Endodermal cell (in vitro differentiated cells): ENCODE results near the gene LILRA2. TPM values are rescaled to one million over a fixed set of nuclear protein-coding genes. Genes with fewer than 3 reads are reported as not detected.

ENCODE experiments used
- DNase-seq: peaks from one replicate; pipeline ENCODE4 v3.0.0-alpha.2; 2017
- H3K27ac ChIP-seq: 2 replicates; pipeline ENCODE4 v1.5.1; 2013; ENCODE audit warnings: mild to moderate bottlenecking, low read depth, low read length, moderate library complexity
- H3K27me3 ChIP-seq: 2 replicates; pipeline ENCODE4 v1.6.1; 2013; ENCODE audit warnings: mild to moderate bottlenecking, low read length, moderate library complexity; ENCODE audit not compliant: insufficient read depth, control insufficient read depth, poor library complexity, severe bottlenecking
- H3K36me3 ChIP-seq: 2 replicates; pipeline ENCODE4 v1.7.0; 2013; ENCODE audit warnings: mild to moderate bottlenecking, low read length, moderate library complexity; ENCODE audit not compliant: control insufficient read depth, insufficient read depth
- H3K4me1 ChIP-seq: one replicate; pipeline ENCODE4 v1.7.0; 2013; ENCODE audit warnings: low read length; ENCODE audit not compliant: control insufficient read depth, insufficient read depth
- H3K4me3 ChIP-seq: 2 replicates; pipeline ENCODE4 v1.5.1; 2013; ENCODE audit warnings: mild to moderate bottlenecking, low read length, moderate library complexity
- H3K9ac ChIP-seq: 2 replicates; pipeline ENCODE4 v1.6.1; 2013; ENCODE audit warnings: mild to moderate bottlenecking, low read length, moderate library complexity; ENCODE audit not compliant: poor library complexity, severe bottlenecking; ENCODE audit errors: extremely low read depth
- H3K9me3 ChIP-seq: 2 replicates; pipeline ENCODE4 v1.6.1; 2013; ENCODE audit warnings: mild to moderate bottlenecking, low read length, moderate library complexity; ENCODE audit not compliant: control insufficient read depth
- H3K27ac Mint-ChIP-seq: 2 replicates; pipeline ENCODE4 v1.8.0; 2020; ENCODE audit warnings: mixed read lengths
- H3K27me3 Mint-ChIP-seq: 2 replicates; pipeline ENCODE4 v1.8.0; 2021; ENCODE audit warnings: mild to moderate bottlenecking, mixed read lengths; ENCODE audit not compliant: insufficient read depth
- H3K36me3 Mint-ChIP-seq: 2 replicates; pipeline ENCODE4 v1.8.0; 2020; ENCODE audit warnings: low read depth, mixed read lengths
- H3K4me1 Mint-ChIP-seq: 2 replicates; pipeline ENCODE4 v1.8.0; 2020; ENCODE audit warnings: mixed read lengths
- H3K4me3 Mint-ChIP-seq: 2 replicates; pipeline ENCODE4 v1.8.0; 2020; ENCODE audit warnings: mild to moderate bottlenecking, moderate library complexity, mixed read lengths
- H3K9me3 Mint-ChIP-seq: 2 replicates; pipeline ENCODE4 v1.8.0; 2020; ENCODE audit warnings: mild to moderate bottlenecking, mixed read lengths
- WGBS, 2 experiments: methylation state at CpG; one replicate each; pipeline versions ENCODE4 v1.1.5 to v1.1.7; 2013; ENCODE audit warnings: missing lambda C conversion rate in 2 of 2, mixed read lengths in 1 of 2; ENCODE audit not compliant: insufficient coverage in 1 of 2, insufficient read length in 1 of 2; 5-methylcytosine and 5-hydroxymethylcytosine counted together
- total RNA-seq, 2 donors: library from RNA; stranded (reverse); fragmentation: NEBNext Ultra II Directional in 1 of 2; extraction: Animal tissue kit (Norgen Biotek cat#: 25700) in 1 of 2; gene quantifications; 2 replicates in 1 of 2; 3 replicates in 1 of 2; pipeline ENCODE4 v1.2.1, GENCODE V29; 2021
- TF ChIP-seq, protein P1 (sequence below): fragments of 200-600 bp; sonication (generic); conservative IDR thresholded peaks from 2 replicates; pipeline ENCODE4 v1.5.0; 2021; ENCODE audit warnings: antibody characterized with exemption, mild to moderate bottlenecking

The LILRA2 gene
- total RNA-seq, 2 donors from 2014 or later = not detected

DNA sequence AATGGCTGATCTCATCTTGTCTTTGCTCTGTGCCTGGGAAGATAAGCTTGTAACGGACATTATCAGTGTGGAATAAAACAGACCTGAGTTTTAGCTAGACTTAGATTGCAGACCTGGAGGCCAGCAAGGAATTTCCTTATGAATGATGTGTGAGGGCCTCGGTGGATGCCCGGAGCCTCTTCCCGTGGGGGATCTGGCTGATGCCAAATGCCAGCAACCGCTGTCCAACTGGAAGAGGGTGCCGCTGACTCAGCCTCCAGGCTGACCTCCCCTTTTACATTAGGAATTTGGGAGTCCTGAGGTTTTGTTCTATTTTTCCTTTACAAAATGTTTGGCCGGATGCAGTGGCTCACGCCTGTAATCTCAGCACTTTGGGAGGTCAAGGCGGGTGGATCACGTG, 19.6 kb upstream of the LILRA2 start:
- H3K27ac Mint-ChIP-seq = no peak overlapping the region
- H3K9me3 Mint-ChIP-seq = peaks cover 90% of the 10 kb centered on the region
- Histone ChIP-seq H3K27ac (no peak overlapping the region), H3K27me3 (no peaks in the 10 kb centered on the region), H3K4me1 (no peaks in the 10 kb centered on the region), H3K9ac (no peak overlapping the region), H3K4me3 (no peak overlapping the region), H3K36me3 (no peaks in the 10 kb centered on the region), H3K9me3 (peaks cover 60% of the 10 kb centered on the region)
- no peaks in the 10 kb centered on the region for H3K4me1 Mint-ChIP-seq
- peaks cover 2% of the 10 kb centered on the region for H3K36me3 Mint-ChIP-seq
- no peaks in the 10 kb centered on the region for H3K27me3 Mint-ChIP-seq
- no peak overlapping the region for H3K4me3 Mint-ChIP-seq
- DNase-seq = no peak
- TF ChIP-seq, protein P1, sequence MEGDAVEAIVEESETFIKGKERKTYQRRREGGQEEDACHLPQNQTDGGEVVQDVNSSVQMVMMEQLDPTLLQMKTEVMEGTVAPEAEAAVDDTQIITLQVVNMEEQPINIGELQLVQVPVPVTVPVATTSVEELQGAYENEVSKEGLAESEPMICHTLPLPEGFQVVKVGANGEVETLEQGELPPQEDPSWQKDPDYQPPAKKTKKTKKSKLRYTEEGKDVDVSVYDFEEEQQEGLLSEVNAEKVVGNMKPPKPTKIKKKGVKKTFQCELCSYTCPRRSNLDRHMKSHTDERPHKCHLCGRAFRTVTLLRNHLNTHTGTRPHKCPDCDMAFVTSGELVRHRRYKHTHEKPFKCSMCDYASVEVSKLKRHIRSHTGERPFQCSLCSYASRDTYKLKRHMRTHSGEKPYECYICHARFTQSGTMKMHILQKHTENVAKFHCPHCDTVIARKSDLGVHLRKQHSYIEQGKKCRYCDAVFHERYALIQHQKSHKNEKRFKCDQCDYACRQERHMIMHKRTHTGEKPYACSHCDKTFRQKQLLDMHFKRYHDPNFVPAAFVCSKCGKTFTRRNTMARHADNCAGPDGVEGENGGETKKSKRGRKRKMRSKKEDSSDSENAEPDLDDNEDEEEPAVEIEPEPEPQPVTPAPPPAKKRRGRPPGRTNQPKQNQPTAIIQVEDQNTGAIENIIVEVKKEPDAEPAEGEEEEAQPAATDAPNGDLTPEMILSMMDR = no peak
- WGBS, 2 experiments = 75 to 78% methylated on average over 8 to 10 of the region's 10 CpGs

DNA sequence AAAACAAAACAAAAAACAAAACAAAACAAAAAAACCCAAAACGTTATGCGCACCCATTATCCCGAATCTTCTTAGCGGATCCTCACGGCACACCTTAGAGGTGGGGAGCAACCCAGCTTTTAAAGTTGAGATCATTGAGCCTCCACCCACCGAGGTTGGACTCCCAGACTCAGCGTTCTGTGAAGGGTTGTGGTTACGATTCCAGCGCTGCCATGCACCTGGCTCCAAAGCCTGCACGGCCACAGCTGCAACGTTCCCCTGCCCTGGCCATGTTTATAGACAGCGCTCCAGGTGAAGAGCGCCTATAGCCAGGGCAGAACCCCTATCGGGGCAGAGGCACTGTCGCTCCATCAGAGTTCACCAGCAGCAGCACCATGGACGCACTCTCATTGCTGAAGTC, 18.7 kb upstream of the LILRA2 start:
- Mint-ChIP-seq H3K4me3 (no peak overlapping the region), H3K27me3 (no peaks in the 10 kb centered on the region), H3K36me3 (peaks cover 2% of the 10 kb centered on the region), H3K4me1 (no peaks in the 10 kb centered on the region), H3K27ac (no peak overlapping the region), H3K9me3 (peaks cover 85% of the 10 kb centered on the region)
- H3K9me3 ChIP-seq = peaks cover 56% of the 10 kb centered on the region
- no peak overlapping the region for H3K27ac ChIP-seq
- H3K9ac ChIP-seq = no peak overlapping the region
- H3K4me3 ChIP-seq = no peak overlapping the region
- H3K36me3 ChIP-seq = no peaks in the 10 kb centered on the region
- no peaks in the 10 kb centered on the region for H3K4me1 ChIP-seq
- no peak for DNase-seq
- TF ChIP-seq, protein P1 = no peak
- 85 to 87% methylated on average over 15 to 16 of the region's 16 CpGs for WGBS, 2 experiments
- H3K27me3 ChIP-seq = no peaks in the 10 kb centered on the region

DNA sequence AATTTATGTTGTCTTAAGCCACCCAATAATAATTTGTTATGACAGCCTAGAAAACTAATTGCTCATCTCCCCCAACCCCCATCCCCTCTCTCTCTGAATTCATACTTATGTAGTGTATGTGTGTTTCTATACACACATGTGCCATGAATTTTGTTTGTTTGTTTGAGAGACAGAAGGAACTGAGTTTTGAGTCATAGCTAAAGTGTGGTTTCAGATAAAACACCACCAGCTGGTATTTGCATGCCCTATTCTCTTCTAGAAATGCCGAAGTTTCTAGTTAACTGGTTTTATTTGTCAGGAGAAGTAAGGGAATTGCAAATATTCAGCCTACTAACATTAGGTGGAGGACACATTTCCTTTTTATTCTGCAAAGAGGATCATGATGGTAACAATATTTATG, 17.4 kb upstream of the LILRA2 start:
- no peaks in the 10 kb centered on the region for H3K27me3 ChIP-seq
- 83 to 89% methylated on average over 1 of the region's 1 CpG for WGBS, 2 experiments
- H3K9ac ChIP-seq = no peak overlapping the region
- Mint-ChIP-seq H3K27ac (no peak overlapping the region), H3K4me1 (no peaks in the 10 kb centered on the region), H3K4me3 (no peak overlapping the region), H3K9me3 (peaks cover 83% of the 10 kb centered on the region), H3K27me3 (no peaks in the 10 kb centered on the region), H3K36me3 (no peaks in the 10 kb centered on the region)
- peaks cover 69% of the 10 kb centered on the region for H3K9me3 ChIP-seq
- H3K4me1 ChIP-seq = no peaks in the 10 kb centered on the region
- DNase-seq = no peak
- no peaks in the 10 kb centered on the region for H3K36me3 ChIP-seq
- no peak overlapping the region for H3K27ac ChIP-seq
- TF ChIP-seq, protein P1 = no peak
- H3K4me3 ChIP-seq = no peak overlapping the region
